HG03460 (cell line): ENCODE data around the gene OR8U1.
"Not testable (repeated sequence)": the region's sequence is repeated elsewhere in the genome, so short reads cannot be mapped to it uniquely, and the experiment has no call there.

Experiments
- ATAC-seq: cut with Tn5 transposase; IDR thresholded peaks from one replicate; pipeline ENCODE4 v1.9.1; 2021; ENCODE audit not compliant: unreplicated experiment

The OR8U1 gene

GRCh38 chr11:56375324-56375723 is at the start of gene OR8U1:
Gene OR8U1, plus strand, starts transcription at chr11:56375624. Its CDS starts 0 bp downstream, at chr11:56375624.
- ATAC-seq: no peak

- no peak for ATAC-seq
Observed at GRCh38 chr11:56331861-56332491, 43.4 kb upstream of the OR8U1 start.

- no peak for ATAC-seq
Observed at GRCh38 chr11:56333156-56333555, 42.3 kb upstream of the OR8U1 start.

DNA sequence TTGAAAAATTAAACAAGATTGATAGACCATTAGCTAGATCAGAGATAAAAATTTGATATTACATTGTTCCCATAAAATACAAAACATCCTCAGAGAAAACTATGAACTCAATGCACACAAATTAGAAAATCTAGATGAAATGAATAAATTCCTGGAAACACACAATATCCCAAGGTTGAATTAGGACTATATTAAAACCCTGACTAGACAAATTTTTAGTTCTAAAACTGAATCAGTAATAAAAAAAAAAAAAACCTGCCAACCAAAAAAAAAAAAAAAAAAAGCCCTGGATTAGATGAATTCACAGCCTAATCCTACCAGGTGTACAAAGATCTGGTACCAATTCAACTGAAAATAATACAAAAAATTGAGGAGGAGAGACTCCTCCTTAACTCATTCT is 35.1 kb upstream of the OR8U1 start:
- ATAC-seq: no peak

- no peak for ATAC-seq
Observed at GRCh38 chr11:56345739-56346138, 29.7 kb upstream of the OR8U1 start, which contains the start of gene OR8K1. Gene OR8K1, plus strand, starts transcription at chr11:56346039. Its CDS starts 0 bp downstream, at chr11:56346039.

- no peak for ATAC-seq
Observed at GRCh38 chr11:56353991-56354390, 21.4 kb upstream of the OR8U1 start, which contains the start of gene OR8J1. Gene OR8J1, plus strand, starts transcription at chr11:56354291. Its CDS starts 5,956 bp downstream, at chr11:56360247.

- no peak for ATAC-seq
Observed at GRCh38 chr11:56380120-56380519, 4.7 kb downstream of the OR8U1 start.

DNA sequence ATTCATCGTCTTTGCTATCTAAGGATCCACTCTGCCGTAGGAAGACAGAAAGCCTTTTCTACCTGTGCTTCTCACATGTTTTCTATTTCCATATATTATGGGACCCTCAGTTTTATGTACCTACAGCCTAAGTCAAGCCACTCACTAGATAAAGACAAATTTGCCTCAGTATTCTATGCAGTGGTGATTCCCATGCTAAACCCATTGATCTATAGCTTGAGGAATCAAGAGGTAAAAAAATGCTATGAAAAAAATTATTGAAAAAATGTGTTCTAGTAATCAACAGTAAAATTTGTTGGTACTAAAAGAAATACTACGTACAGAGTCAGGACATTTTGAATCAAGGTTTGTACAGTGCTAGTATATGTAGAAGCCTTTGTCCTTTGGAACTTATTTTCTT is 19.0 kb downstream of the OR8U1 start:
- ATAC-seq: no peak

DNA sequence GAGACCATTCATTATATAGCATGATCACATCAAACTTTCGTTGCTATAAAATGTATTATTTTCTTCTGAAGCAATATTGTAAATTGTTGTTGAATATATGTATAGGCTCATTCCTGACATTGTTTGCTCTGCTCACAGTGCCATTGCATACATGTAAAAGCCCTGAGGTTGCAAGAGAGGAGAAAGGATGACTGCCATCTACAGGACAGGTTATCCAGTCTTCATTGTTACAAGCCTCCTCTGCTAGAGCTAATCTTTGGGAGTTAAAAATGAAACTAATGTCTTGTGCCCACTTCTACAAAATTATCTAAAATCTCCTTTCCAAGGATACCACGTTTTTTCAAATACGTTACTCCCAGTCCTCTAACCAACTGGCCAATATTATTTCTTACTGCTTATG is 20.6 kb downstream of the OR8U1 start:
- ATAC-seq: no peak

- ATAC-seq: not testable (repeated sequence)
Observed at GRCh38 chr11:56401858-56402461, 26.5 kb downstream of the OR8U1 start.

DNA sequence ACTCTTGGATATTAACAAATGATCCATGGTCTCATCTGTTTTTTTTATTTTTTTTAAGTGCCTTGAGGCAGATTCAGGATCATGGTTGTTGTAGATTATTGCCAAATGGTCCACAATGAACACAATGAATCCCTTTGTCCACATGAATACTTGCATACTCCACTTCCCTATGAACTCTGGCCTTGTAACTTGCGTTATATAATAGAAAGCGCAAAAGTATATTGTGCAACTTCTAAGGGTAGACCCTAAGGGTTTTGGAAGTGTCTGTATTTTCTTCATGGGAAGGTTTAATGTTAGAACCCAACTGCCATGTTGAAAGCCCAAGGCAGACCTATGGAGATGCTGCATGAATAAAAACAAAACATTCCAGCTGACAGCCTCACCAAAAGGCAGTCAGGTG is 29.0 kb downstream of the OR8U1 start:
- no peak for ATAC-seq

DNA sequence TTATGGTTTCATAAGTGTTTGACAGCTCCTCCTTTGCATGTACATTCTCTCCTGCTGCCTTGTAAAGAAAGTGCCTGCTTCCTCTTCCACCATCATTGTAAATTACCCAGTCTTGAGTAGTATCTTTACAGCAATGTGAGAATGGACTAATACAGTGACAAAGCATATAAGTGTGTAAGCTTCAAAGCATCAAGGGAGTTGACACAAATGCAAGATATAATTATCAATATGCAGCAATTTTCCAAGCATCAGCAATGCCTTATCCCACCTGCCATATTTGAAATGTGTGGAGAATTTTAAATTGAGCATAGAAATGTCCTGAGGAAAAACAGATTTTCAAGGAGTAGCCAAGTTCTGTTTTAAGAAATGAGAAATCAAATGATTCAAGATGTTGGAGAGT is 35.4 kb downstream of the OR8U1 start:
- ATAC-seq: no peak

DNA sequence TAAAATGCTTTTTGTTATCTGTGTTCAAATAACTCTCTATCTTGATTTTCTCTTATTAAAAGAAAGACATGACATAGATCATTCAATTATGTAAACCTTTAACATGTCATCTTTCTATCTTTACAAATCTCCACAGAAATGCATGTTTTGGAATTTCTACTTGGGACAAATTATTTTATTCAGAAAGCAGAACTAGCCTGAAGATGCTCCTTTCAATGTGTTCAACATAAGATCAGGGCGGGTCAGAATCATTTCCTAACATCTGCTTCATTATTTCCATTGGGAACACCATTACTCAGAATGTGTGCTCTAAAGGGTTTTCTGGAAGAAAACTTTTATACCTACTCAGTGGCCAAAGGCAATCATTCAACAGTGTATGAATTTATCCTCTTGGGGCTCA is 37.0 kb downstream of the OR8U1 start, which contains the start of gene OR5AL1:
Gene OR5AL1, plus strand, starts transcription at position 301 of the 400 bp plus-strand sequence.
- no peak for ATAC-seq
